Measurements from ENCODE around the gene HAUS7. TPM values are rescaled to one million over a fixed set of nuclear protein-coding genes. Genes with fewer than 3 reads are reported as not detected.

Gene HAUS7
- total RNA-seq, 1 experiment from 2014 or later: 29.3 TPM

GRCh38 chrX:153485396-153486080 is 15.2 kb upstream of the HAUS7 start:
- no peak overlapping the region for H3K27ac ChIP-seq
- H3F3A ChIP-seq (ENCODE audit: insufficient read depth, low read depth): no peaks in the 10 kb centered on the region
- no peak overlapping the region for H2AFZ ChIP-seq
- intact Hi-C loops (cut with micrococcal nuclease; ENCODE audit: unreplicated experiment): no loop called here
- no peak overlapping the region for H3K4me3 ChIP-seq
- H4K20me1 ChIP-seq (ENCODE audit: insufficient read depth): no peaks in the 10 kb centered on the region
- BruUV-seq (replicated peaks): no TSS peak
- no peaks in the 10 kb centered on the region for H3K4me1 ChIP-seq (replicated peaks; ENCODE audit: insufficient read depth)
- DNase-seq: no peak
- H3K27me3 ChIP-seq (ENCODE audit: insufficient read depth, low read depth): no peaks in the 10 kb centered on the region; the same call in 1 of the 2 replicates
- no peaks in the 10 kb centered on the region for H3K36me3 ChIP-seq (ENCODE audit: low read depth)
- no peaks in the 10 kb centered on the region for H3K9me3 ChIP-seq (ENCODE audit: insufficient read depth, low read depth)
- H3K79me2 ChIP-seq (ENCODE audit: low read depth): no peaks in the 10 kb centered on the region
- no peak for TF ChIP-seq CTCF (conservative IDR thresholded peaks at IDR 0.05)
- no peak for TF ChIP-seq EZH2 (IDR thresholded peaks at IDR 0.05; ENCODE audit: low read depth)
- H3K4me2 ChIP-seq: no peak overlapping the region
- H3K9me2 ChIP-seq (ENCODE audit: insufficient read depth): no peaks in the 10 kb centered on the region
- CTCF ChIA-PET: no interaction called here
- POLR2A ChIA-PET (ENCODE audit: unreplicated experiment): no interaction called here

GRCh38 chrX:153482376-153483015 is 12.1 kb upstream of the HAUS7 start:
- no peak for TF ChIP-seq EZH2 (IDR thresholded peaks at IDR 0.05; ENCODE audit: low read depth)
- TF ChIP-seq CTCF (conservative IDR thresholded peaks at IDR 0.05): no peak
- no peaks in the 10 kb centered on the region for H3K9me3 ChIP-seq (ENCODE audit: insufficient read depth, low read depth)
- peaks cover 14% of the 10 kb centered on the region; the same call in 1 of the 2 replicates for H3K27me3 ChIP-seq (ENCODE audit: insufficient read depth, low read depth)
- no peaks in the 10 kb centered on the region for H3K36me3 ChIP-seq (ENCODE audit: low read depth)
- H3K79me2 ChIP-seq (ENCODE audit: low read depth): no peaks in the 10 kb centered on the region
- H3K4me2 ChIP-seq: no peak overlapping the region
- no peak overlapping the region for H2AFZ ChIP-seq
- H3K9me2 ChIP-seq (ENCODE audit: insufficient read depth): no peaks in the 10 kb centered on the region
- intact Hi-C loops (cut with micrococcal nuclease; ENCODE audit: unreplicated experiment): no loop called here
- H3K27ac ChIP-seq: no peak overlapping the region
- BruUV-seq (replicated peaks): no TSS peak
- POLR2A ChIA-PET (ENCODE audit: unreplicated experiment): no interaction called here
- no peaks in the 10 kb centered on the region for H4K20me1 ChIP-seq (ENCODE audit: insufficient read depth)
- no peaks in the 10 kb centered on the region for H3F3A ChIP-seq (ENCODE audit: insufficient read depth, low read depth)
- no peak overlapping the region for H3K4me3 ChIP-seq
- CTCF ChIA-PET: no interaction called here
- DNase-seq: no peak
- no peaks in the 10 kb centered on the region for H3K4me1 ChIP-seq (replicated peaks; ENCODE audit: insufficient read depth)

- H3K9me3 ChIP-seq (ENCODE audit: insufficient read depth, low read depth): no peaks in the 10 kb centered on the region
- ChIA-PET POLR2A (ENCODE audit: unreplicated experiment) (no interaction called here), CTCF (no interaction called here)
- no peaks in the 10 kb centered on the region for H3K9me2 ChIP-seq (ENCODE audit: insufficient read depth)
- no peaks in the 10 kb centered on the region for H4K20me1 ChIP-seq (ENCODE audit: insufficient read depth)
- no peaks in the 10 kb centered on the region for H3K36me3 ChIP-seq (ENCODE audit: low read depth)
- H3K27me3 ChIP-seq (ENCODE audit: insufficient read depth, low read depth): peaks cover 20% of the 10 kb centered on the region
- H3K27ac ChIP-seq: no peak overlapping the region
- H3K79me2 ChIP-seq (ENCODE audit: low read depth): no peaks in the 10 kb centered on the region
- intact Hi-C loops (cut with micrococcal nuclease; ENCODE audit: unreplicated experiment): no loop called here
- no peak for DNase-seq
- no peak overlapping the region for H2AFZ ChIP-seq
- H3K4me2 ChIP-seq: no peak overlapping the region
- no peak for TF ChIP-seq EZH2 (IDR thresholded peaks at IDR 0.05; ENCODE audit: low read depth)
- no peak for TF ChIP-seq CTCF (conservative IDR thresholded peaks at IDR 0.05)
- BruUV-seq (replicated peaks): no TSS peak
- no peaks in the 10 kb centered on the region for H3F3A ChIP-seq (ENCODE audit: insufficient read depth, low read depth)
- H3K4me3 ChIP-seq: no peak overlapping the region
- H3K4me1 ChIP-seq (replicated peaks; ENCODE audit: insufficient read depth): no peaks in the 10 kb centered on the region
These were observed 10.7 kb upstream of the HAUS7 start for GRCh38 chrX:153481043-153481442.
